Stimulated activated CD8-positive, alpha-beta memory T cell treated with anti-CD3 and anti-CD28 coated beads, Interleukin-7, amount 100 ng/mL, for 1 hour (primary cell): Measurements from ENCODE around the gene CRYAA.
"Not testable (repeated sequence)": the region's sequence is repeated elsewhere in the genome, so short reads cannot be mapped to it uniquely, and the experiment has no call there.

Experiments
- DNase-seq, 2 donors: peaks; one replicate each; pipeline ENCODE4 v3.0.0-alpha.2; 2020; ENCODE audit warnings: low read depth in 2 of 2

The CRYAA gene

GRCh38 chr21:43168708-43169107 is at the start of gene CRYAA:
Gene CRYAA, plus strand, starts transcription at chr21:43169008. Its CDS starts 92 bp downstream, at chr21:43169100.
- DNase-seq, result not testable (repeated sequence)

- not testable (repeated sequence) for DNase-seq
These were observed 38.7 kb upstream of the CRYAA start for GRCh38 chr21:43130094-43130493.

GRCh38 chr21:43134520-43134919 is 34.3 kb upstream of the CRYAA start:
- DNase-seq, result not testable (repeated sequence)

- DNase-seq, result not testable (repeated sequence)
These were observed 29.9 kb upstream of the CRYAA start for GRCh38 chr21:43138944-43139343.

GRCh38 chr21:43141407-43141806 is 27.4 kb upstream of the CRYAA start:
- not testable (repeated sequence) for DNase-seq

- not testable (repeated sequence) for DNase-seq
These were observed 22.2 kb upstream of the CRYAA start for GRCh38 chr21:43146637-43147036.

GRCh38 chr21:43147999-43148398 is 20.8 kb upstream of the CRYAA start:
- DNase-seq, result not testable (repeated sequence)

GRCh38 chr21:43149344-43149743 is 19.5 kb upstream of the CRYAA start:
- not testable (repeated sequence) for DNase-seq

GRCh38 chr21:43153601-43154000 is 15.2 kb upstream of the CRYAA start:
- DNase-seq, result not testable (repeated sequence)

GRCh38 chr21:43159279-43160175 is 9.3 kb upstream of the CRYAA start:
- DNase-seq, result not testable (repeated sequence)

- not testable (repeated sequence) for DNase-seq
These were observed 6.7 kb upstream of the CRYAA start for GRCh38 chr21:43161826-43162707.

GRCh38 chr21:43162708-43163205 is 6.1 kb upstream of the CRYAA start:
- DNase-seq, result not testable (repeated sequence)

- not testable (repeated sequence) for DNase-seq
These were observed 4.0 kb upstream of the CRYAA start for GRCh38 chr21:43164823-43165222.

GRCh38 chr21:43165734-43166133 is 3.1 kb upstream of the CRYAA start:
- not testable (repeated sequence) for DNase-seq

GRCh38 chr21:43169230-43169886 is 550 bp downstream of the CRYAA start:
- DNase-seq, result not testable (repeated sequence)

- DNase-seq, result not testable (repeated sequence)
These were observed 1.1 kb downstream of the CRYAA start for GRCh38 chr21:43169891-43170290.

- DNase-seq, result not testable (repeated sequence)
These were observed 4.0 kb downstream of the CRYAA start for GRCh38 chr21:43172812-43173211.

- DNase-seq, result not testable (repeated sequence)
These were observed 4.6 kb downstream of the CRYAA start for GRCh38 chr21:43173438-43173837.

- not testable (repeated sequence) for DNase-seq
These were observed 5.1 kb downstream of the CRYAA start for GRCh38 chr21:43173930-43174329.

GRCh38 chr21:43174998-43175397 is 6.2 kb downstream of the CRYAA start:
- DNase-seq, result not testable (repeated sequence)

GRCh38 chr21:43176621-43177020 is 7.8 kb downstream of the CRYAA start:
- DNase-seq, result not testable (repeated sequence)
